MM.1S (cell line): ENCODE results near the gene NDUFS6.

ENCODE experiments used
- DNase-seq: peaks from one replicate; pipeline ENCODE4 v3.0.0-alpha.2; 2015
- H2AFZ ChIP-seq: fragments of 300-600 bp; sonication (generic); 2 replicates; pipeline ENCODE4 v1.6.0; 2016; ENCODE audit warnings: antibody characterized with exemption, low read length
- H3F3A ChIP-seq: fragments of 300-600 bp; sonication (generic); 2 replicates; pipeline ENCODE4 v1.6.1; 2016; ENCODE audit warnings: mild to moderate bottlenecking, antibody characterized with exemption, low read length, moderate library complexity, mixed read lengths; ENCODE audit not compliant: insufficient read depth
- H3K27ac ChIP-seq: fragments of 300-600 bp; sonication (generic); 2 replicates; pipeline ENCODE4 v1.5.1; 2016; ENCODE audit warnings: mild to moderate bottlenecking, low read length
- H3K27me3 ChIP-seq: fragments of 300-600 bp; sonication (generic); replicated peaks from 2 replicates; pipeline ENCODE4 v1.6.0; 2016; ENCODE audit warnings: low read length; ENCODE audit not compliant: insufficient read depth
- H3K36me3 ChIP-seq: fragments of 300-600 bp; sonication (generic); replicated peaks from 2 replicates; pipeline ENCODE4 v1.6.1; 2016; ENCODE audit warnings: mild to moderate bottlenecking, low read length, mixed read lengths; ENCODE audit not compliant: insufficient read depth
- H3K4me1 ChIP-seq: fragments of 300-600 bp; sonication (generic); 2 replicates; pipeline ENCODE4 v1.6.1; 2016; ENCODE audit warnings: low read length, mixed read lengths
- H3K4me2 ChIP-seq: fragments of 300-600 bp; sonication (generic); 2 replicates; pipeline ENCODE4 v1.6.0; 2016; ENCODE audit warnings: low read depth, low read length
- H3K4me3 ChIP-seq: fragments of 300-600 bp; sonication (generic); 2 replicates; pipeline ENCODE4 v1.5.1; 2016; ENCODE audit warnings: low read length, mixed read lengths
- H3K79me2 ChIP-seq: fragments of 300-600 bp; sonication (generic); 2 replicates; pipeline ENCODE4 v1.6.1; 2016; ENCODE audit warnings: mixed run types, low read length, mixed read lengths
- H3K9ac ChIP-seq: fragments of 300-600 bp; sonication (generic); 2 replicates; pipeline ENCODE4 v1.6.1; 2016; ENCODE audit warnings: low read length, mixed read lengths
- H3K9me2 ChIP-seq: fragments of 300-600 bp; sonication (generic); replicated peaks from 2 replicates; pipeline ENCODE4 v1.6.1; 2016; ENCODE audit warnings: mild to moderate bottlenecking, low read length, mixed read lengths; ENCODE audit not compliant: insufficient read depth
- H3K9me3 ChIP-seq: fragments of 300-600 bp; sonication (generic); replicated peaks from 2 replicates; pipeline ENCODE4 v1.6.1; 2016; ENCODE audit warnings: mild to moderate bottlenecking, low read length, mixed read lengths; ENCODE audit not compliant: insufficient read depth
- H4K20me1 ChIP-seq: fragments of 300-600 bp; sonication (generic); 2 replicates; pipeline ENCODE4 v1.6.1; 2016; ENCODE audit warnings: mild to moderate bottlenecking, low read length, moderate library complexity, mixed read lengths; ENCODE audit not compliant: insufficient read depth
- CTCF ChIP-seq: fragments of 300-600 bp; sonication (generic); IDR thresholded peaks from 2 replicates; pipeline ENCODE4 v1.5.1; 2016; ENCODE audit warnings: antibody characterized with exemption, low read length, mixed read lengths
- EZH2 ChIP-seq: fragments of 300-600 bp; sonication (generic); optimal IDR thresholded peaks from 2 replicates; pipeline ENCODE3; 2017; ENCODE audit warnings: low read depth, mild to moderate bottlenecking, antibody characterized with exemption, low read length, mixed read lengths
- EZH2phosphoT487 ChIP-seq: fragments of 300-600 bp; sonication (generic); IDR thresholded peaks from 2 replicates; pipeline ENCODE4 v1.6.1; 2018; ENCODE audit warnings: antibody characterized with exemption, low read length

Gene NDUFS6

GRCh38 chr5:1820381-1820780 lies 19.2 kb downstream of the NDUFS6 start:
- H4K20me1 ChIP-seq: no peaks in the 10 kb centered on the region
- H3F3A ChIP-seq: no peaks in the 10 kb centered on the region
- no peaks in the 10 kb centered on the region for H3K4me1 ChIP-seq
- H3K9ac ChIP-seq: no peak overlapping the region
- H2AFZ ChIP-seq: no peak overlapping the region
- no peaks in the 10 kb centered on the region for H3K9me2 ChIP-seq
- H3K36me3 ChIP-seq: peaks cover 10% of the 10 kb centered on the region; the same call in 1 of the 2 replicates
- DNase-seq: no peak
- no peaks in the 10 kb centered on the region for H3K79me2 ChIP-seq
- H3K9me3 ChIP-seq: no peaks in the 10 kb centered on the region
- no peak for TF ChIP-seq CTCF
- TF ChIP-seq EZH2phosphoT487: no peak
- TF ChIP-seq EZH2: no peak
- no peak overlapping the region for H3K4me2 ChIP-seq
- H3K27me3 ChIP-seq: no peaks in the 10 kb centered on the region
- H3K4me3 ChIP-seq: no peak overlapping the region
- H3K27ac ChIP-seq: no peak overlapping the region

GRCh38 chr5:1820926-1821325 lies 19.7 kb downstream of the NDUFS6 start:
- TF ChIP-seq EZH2: no peak
- no peak for TF ChIP-seq EZH2phosphoT487
- TF ChIP-seq CTCF: no peak
- H3K36me3 ChIP-seq: 0 out of 2 replicates have a peak, but pooled peaks cover 4% of the 10 kb centered on the region

GRCh38 chr5:1821862-1822261 lies 20.7 kb downstream of the NDUFS6 start:
- Histone ChIP-seq H3K27ac (no peak overlapping the region), H3K9ac (no peak overlapping the region), H3K4me2 (no peak overlapping the region), H4K20me1 (no peaks in the 10 kb centered on the region), H3K9me2 (no peaks in the 10 kb centered on the region), H2AFZ (no peak overlapping the region), H3F3A (no peaks in the 10 kb centered on the region), H3K9me3 (no peaks in the 10 kb centered on the region), H3K79me2 (no peaks in the 10 kb centered on the region), H3K27me3 (no peaks in the 10 kb centered on the region), H3K4me1 (no peaks in the 10 kb centered on the region), H3K4me3 (no peak overlapping the region), H3K36me3 (0 out of 2 replicates have a peak, but pooled peaks cover 2% of the 10 kb centered on the region)
- no peak for DNase-seq
- TF ChIP-seq EZH2phosphoT487 (no peak), EZH2 (no peak), CTCF (no peak)

More at GRCh38 chr5:1820926-1821325, 19.7 kb downstream of the NDUFS6 start:
- no peaks in the 10 kb centered on the region for H3F3A ChIP-seq
- H3K4me3 ChIP-seq: no peak overlapping the region
- no peak overlapping the region for H3K27ac ChIP-seq
- H3K9ac ChIP-seq: no peak overlapping the region
- no peaks in the 10 kb centered on the region for H4K20me1 ChIP-seq
- H3K9me3 ChIP-seq: no peaks in the 10 kb centered on the region
- no peaks in the 10 kb centered on the region for H3K4me1 ChIP-seq
- no peak overlapping the region for H3K4me2 ChIP-seq
- no peaks in the 10 kb centered on the region for H3K79me2 ChIP-seq
- no peaks in the 10 kb centered on the region for H3K27me3 ChIP-seq
- no peak for DNase-seq
- no peaks in the 10 kb centered on the region for H3K9me2 ChIP-seq
- no peak overlapping the region for H2AFZ ChIP-seq
